Activated CD8-positive, alpha-beta memory T cell treated with anti-CD3 and anti-CD28 coated beads for 36 hours (primary cell): ENCODE data around the gene MED29. TPM values are rescaled to one million over a fixed set of nuclear protein-coding genes. Genes with fewer than 3 reads are reported as not detected.

Experiments used
- total RNA-seq, 2 experiments: library from RNA; stranded (reverse); gene quantifications; one replicate each; pipeline ENCODE4 v1.2.3, GENCODE V29; 2021

Gene MED29
- total RNA-seq, 2 experiments from 2014 or later = 28.7 to 30.3 TPM

Other genes starting within 250 kb of the MED29 start
- gene NCCRP1, start 194.4 kb upstream of the MED29 start, total RNA-seq = not detected
- gene SYCN, start 187.1 kb upstream of the MED29 start, total RNA-seq = not detected
- not detected for gene IFNL3, start 146.4 kb upstream of the MED29 start, total RNA-seq
- gene IFNL4, start 142.5 kb upstream of the MED29 start, total RNA-seq = under 1 TPM; 0.25 TPM
- gene IFNL2, start 123.0 kb upstream of the MED29 start, total RNA-seq = not detected
- gene IFNL1, start 95.0 kb upstream of the MED29 start, total RNA-seq = not detected
- 1 to 10 TPM; 4.3 to 4.6 TPM for gene LRFN1, start 70.5 kb upstream of the MED29 start, total RNA-seq
- gene GMFG, start 55.3 kb upstream of the MED29 start, total RNA-seq = 100 to 1,000 TPM; 211 to 231 TPM
- gene SAMD4B, start 49.0 kb upstream of the MED29 start, total RNA-seq = 10 to 100 TPM; 55.5 to 57.6 TPM
- gene PAF1, start 272 bp upstream of the MED29 start, total RNA-seq = 10 to 100 TPM; 43.6 to 44.7 TPM
- gene ZFP36, start 15.5 kb downstream of the MED29 start, total RNA-seq = 10 to 100 TPM; 16.6 to 17.4 TPM
- 10 to 100 TPM; 30.4 to 30.9 TPM for gene PLEKHG2, start 21.3 kb downstream of the MED29 start, total RNA-seq
- gene RPS16, start 44.6 kb downstream of the MED29 start, total RNA-seq = 1,000 to 10,000 TPM; 2,748 to 2,778 TPM
- gene SUPT5H, start 54.2 kb downstream of the MED29 start, total RNA-seq = 100 to 1,000 TPM; 179 to 189 TPM
- gene TIMM50, start 89.5 kb downstream of the MED29 start, total RNA-seq = 100 to 1,000 TPM; 135 to 144 TPM
- gene DLL3, start 107.6 kb downstream of the MED29 start, total RNA-seq = 1 to 10 TPM; 1.6 TPM
- not detected for gene SELENOV, start 123.8 kb downstream of the MED29 start, total RNA-seq
- gene EID2B, start 141.5 kb downstream of the MED29 start, total RNA-seq = 1 to 10 TPM; 3.2 to 3.4 TPM
- 10 to 100 TPM; 12.9 to 13.5 TPM for gene EID2, start 148.8 kb downstream of the MED29 start, total RNA-seq
- gene LGALS13, start 211.1 kb downstream of the MED29 start, total RNA-seq = not detected